GM18519 (cell line): Measurements from ENCODE around the gene MICALL1.
A peak's percentile ranks its signal among the peaks of the same experiment; 100 is the strongest.

Experiments
- ATAC-seq: cut with Tn5 transposase; IDR thresholded peaks from one replicate; pipeline ENCODE4 v1.9.1; 2021; ENCODE audit warnings: mild to moderate bottlenecking, moderate library complexity; ENCODE audit not compliant: unreplicated experiment, low FRiP score

Gene MICALL1

DNA sequence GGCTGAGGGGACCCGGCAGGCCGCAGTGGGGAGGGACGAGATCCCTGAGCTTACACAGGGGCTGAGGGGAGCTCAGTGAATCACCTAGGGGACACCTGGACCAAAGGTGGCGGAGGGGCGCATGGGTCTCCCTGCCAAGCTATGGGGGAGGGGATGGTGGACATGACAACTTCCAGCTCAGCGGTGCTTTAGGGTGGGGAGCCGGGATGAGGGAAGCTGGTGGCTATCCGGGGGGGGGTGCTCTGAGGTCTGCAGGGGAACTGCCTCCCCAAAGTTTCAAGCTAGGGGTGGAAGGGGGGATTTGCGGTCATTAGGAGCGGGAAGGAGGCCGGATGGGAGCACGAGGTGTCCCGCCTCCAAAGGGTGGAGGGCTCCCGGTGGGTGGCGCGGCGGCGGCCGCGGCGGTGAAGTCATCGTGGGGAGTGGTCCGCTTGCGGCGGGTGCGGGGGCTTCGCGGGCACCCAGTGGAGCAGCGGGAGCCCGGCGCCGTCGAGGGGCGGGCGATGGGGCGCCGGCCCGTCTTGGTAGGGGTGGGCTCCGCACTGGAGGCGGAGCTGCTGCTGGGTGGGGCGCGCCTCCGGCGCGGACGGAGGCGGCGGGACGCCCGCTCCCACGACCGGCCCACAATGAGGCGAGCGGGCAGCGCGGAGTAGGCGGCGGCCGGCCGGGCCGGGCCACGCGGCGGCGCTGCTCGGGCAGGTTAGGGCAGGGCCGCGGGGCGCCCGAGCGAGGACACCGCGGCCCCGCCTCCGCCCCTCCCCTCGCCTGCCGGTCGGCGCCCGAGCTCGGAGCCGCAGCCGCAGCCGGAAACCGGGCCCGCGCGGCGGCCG is at the start of gene MICALL1:
MICALL1 (plus strand) TSS at position 764 of the 830 bp plus-strand sequence. CDS start 126 bp downstream, outside the sequence.
- ATAC-seq = peak; percentile 60

DNA sequence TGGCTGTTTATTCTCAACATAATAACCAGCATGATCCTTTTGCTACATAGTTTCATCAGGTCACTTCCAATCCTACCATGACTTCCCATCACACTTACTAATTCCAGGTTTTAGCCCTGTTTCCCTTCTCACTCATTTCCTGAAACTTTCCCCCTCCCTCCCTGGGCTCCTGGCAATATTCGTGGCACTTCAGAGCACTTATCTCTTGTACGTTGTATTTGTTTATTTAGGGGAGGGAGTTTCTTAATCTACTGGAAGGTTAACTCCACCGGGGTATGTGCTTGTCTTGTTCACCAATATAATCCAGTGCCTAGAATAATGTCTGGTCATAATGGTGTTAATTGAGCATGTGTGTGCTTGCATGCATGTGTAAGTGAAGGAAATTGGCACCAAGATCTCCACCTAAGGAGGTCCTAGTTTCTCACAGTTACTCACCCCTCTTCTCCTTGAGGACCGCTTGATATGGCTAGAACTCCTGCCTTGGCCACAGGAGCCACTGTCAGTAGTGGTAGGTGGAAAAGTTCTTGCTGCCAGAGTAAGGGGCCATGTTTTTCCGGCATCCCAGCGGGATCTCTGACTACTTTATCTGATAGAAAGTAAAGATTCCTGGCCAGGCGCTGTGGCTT is 45.2 kb upstream of the MICALL1 start:
- no peak for ATAC-seq

GRCh38 chr22:37862570-37863325 is 43.3 kb upstream of the MICALL1 start:
- ATAC-seq = no peak

DNA sequence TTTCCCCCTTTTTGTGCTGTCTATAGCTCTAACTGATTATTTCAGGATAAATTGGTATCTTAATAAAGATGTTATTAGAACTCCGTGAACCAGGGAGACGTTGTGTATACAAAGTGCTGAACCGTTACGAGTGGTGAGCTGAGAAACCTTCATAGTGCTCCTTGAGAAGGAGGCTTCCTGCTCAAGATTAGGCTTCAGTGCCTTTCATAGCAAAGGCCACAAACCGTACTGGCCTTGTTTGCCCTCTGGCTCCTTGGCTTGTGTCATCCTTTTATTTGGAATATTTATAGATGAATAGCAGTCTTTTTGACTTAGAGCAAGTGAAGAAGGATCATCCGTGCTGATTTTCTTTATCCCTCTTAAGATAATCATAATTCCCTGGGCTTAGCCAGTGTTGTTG is 40.6 kb upstream of the MICALL1 start:
- ATAC-seq = no peak

- ATAC-seq = no peak
Observed at GRCh38 chr22:37870273-37870672, 35.8 kb upstream of the MICALL1 start.

GRCh38 chr22:37880668-37881440 is 25.2 kb upstream of the MICALL1 start:
- ATAC-seq = no peak

GRCh38 chr22:37884420-37884819 is 21.7 kb upstream of the MICALL1 start:
- no peak for ATAC-seq

GRCh38 chr22:37887584-37888378 is 18.3 kb upstream of the MICALL1 start:
- no peak for ATAC-seq

DNA sequence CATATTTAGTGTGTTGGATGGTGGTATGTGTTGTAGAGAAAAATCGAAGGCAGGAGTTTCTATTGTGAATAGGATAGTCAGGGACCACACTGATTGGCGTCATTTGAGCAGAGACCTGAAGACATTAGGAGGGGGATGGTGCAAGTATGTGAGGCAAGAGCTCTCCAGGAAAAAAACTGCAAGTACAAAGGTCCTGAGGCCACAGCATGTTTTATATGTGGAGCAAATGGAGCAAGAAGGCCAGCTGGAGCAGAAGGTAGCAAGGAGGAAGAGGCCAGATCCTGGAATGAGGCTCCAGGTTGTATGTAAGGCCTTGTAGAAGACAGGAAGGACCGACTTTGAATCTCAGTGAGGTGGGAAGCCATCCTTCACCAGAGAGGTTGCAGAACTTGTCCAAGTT is 14.2 kb upstream of the MICALL1 start:
- ATAC-seq = no peak

- no peak for ATAC-seq
Observed at GRCh38 chr22:37892566-37893335, 13.3 kb upstream of the MICALL1 start.

GRCh38 chr22:37893583-37893983 is 12.5 kb upstream of the MICALL1 start:
- ATAC-seq = no peak

DNA sequence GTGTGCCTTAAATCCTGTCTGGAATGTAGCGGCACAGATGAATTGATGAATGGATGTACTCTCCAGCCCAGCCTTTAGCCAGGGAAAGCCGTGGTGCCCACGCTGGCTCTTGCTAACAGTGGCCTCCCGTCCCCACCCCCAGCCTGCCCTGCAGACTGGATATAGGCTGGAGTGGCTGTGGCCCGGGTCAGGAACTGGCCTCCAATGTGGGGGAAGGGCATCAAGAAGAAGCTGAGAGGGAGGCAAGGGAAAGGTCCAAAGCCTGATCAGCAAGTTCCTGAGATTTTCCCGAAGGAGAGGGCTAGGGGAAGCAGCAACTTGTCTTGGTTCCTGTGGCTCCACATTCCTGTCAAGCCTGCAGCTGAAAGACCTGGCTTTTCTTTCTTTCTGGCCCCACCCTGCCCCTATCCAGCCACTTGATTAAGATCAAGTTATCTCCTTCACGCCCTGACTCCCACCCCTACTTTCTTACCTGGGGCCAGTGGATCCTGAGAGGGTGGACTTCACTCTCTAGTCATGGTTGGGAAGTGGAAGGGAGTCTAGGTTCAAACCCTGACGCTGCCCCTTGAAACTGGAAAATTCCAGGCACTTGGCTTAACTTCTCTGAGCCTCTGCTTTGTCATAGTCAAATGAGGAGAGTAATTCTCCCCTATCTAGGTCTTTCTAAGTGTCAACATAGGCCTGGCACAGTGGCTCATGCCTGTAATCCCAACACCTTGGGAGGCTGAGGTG is 11.0 kb upstream of the MICALL1 start:
- ATAC-seq = no peak

GRCh38 chr22:37896181-37896592 is 9.9 kb upstream of the MICALL1 start:
- no peak for ATAC-seq

- ATAC-seq = no peak
Observed at GRCh38 chr22:37896939-37897338, 9.2 kb upstream of the MICALL1 start.

DNA sequence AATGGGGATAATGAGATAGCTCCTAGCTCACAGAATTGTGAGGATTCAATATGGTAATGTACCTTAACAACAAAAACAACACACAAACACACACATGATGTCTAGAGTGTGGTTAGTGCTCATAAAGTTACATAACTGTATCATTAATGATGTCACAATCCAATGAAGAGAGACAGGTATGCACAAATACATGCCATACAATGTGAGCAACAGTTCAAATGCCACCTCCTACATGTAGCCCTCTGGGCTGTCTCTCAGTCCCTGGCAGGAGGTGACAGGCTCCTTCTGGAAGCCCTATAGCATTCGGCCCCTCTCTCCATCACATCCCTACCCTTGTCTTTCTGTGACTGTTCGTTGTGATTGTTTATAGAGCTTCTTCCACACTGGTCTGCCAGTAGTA is 8.3 kb upstream of the MICALL1 start:
- no peak for ATAC-seq

DNA sequence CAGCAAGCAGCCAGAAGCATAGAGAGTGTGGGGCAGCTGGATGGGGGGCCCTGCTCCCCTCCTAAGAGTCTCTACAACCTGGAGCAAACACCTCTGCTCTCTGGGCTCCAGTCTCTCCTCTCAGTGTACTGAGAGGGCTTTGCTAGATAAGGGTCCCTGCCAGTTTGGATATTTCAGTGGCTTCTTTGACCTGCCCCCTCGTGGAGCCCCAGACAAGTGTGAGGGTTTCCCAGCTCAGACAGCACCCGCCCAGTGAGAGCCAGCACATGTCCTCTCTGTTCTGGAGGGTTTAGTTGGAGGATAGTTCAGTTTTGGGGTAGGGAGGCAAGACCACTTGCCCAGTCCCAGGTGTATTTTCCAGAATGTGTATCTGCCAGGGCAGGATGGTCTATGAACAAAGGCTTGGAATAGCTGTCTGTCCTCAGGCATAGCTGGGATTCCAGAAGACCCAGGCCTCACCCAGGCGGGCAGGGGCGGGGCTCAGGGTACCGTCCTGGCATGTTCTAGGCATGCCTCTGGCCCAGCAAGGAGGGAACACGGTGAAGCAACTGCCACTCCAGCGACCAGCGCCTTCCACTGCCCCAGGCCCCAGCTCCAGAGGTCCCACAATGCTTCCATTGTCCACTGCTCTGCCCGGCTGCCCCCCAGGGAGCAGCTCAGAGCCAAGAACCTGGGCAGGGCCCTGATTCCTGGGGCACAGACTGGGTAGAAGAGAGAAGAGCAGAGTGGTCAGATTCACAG is 7.5 kb upstream of the MICALL1 start:
- ATAC-seq = no peak
